ENCODE data around the gene STYXL2.

DNA sequence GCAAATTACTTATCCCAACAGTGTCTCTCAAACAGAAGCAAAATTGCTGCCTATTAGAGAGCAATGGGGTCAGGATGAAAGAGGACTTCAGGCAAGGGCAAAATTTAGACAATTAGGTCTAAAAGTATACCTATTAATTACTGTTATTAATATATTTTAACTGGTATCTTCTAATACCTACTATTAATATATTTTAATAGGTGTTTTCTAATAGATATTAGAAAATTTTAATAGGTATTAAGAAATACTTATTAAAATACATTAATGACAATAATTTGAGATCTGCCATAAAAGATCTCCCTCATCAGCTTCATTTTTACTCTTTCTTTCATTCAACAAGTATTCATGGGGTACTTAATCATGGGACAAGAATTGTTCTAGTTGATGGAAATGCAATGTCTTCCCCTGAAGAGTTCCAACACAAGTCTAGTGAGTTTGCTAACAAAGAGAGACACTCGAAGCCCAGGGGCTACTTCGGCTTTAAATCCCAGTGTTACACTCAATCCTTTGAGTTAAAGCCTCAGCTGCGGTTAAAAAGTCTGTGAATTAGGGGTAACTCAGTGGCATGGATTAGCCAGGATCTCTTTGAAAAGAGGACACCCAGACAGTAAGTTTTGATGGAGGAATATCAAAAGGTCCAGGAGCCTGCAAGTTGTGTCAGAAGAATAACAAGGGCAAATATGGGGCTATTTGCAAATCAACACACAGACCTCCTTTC, 44.1 kb downstream of the STYXL2 start:
- TF ChIP-seq CREB1 (CRISPR knock-in tag; IDR thresholded peaks at IDR 0.05; ENCODE audit: low read depth) (no peak), REST (IDR thresholded peaks at IDR 0.05; ENCODE audit: unreplicated experiment) (no peak), EZH2 (IDR thresholded peaks at IDR 0.05; ENCODE audit: low read depth, unreplicated experiment) (no peak), CTCF (conservative IDR thresholded peaks at IDR 0.05; ENCODE audit: low read depth in 2 of 2) (no peak), POLR2AphosphoS5 (IDR thresholded peaks at IDR 0.05; ENCODE audit: low read depth) (no peak), ZNF331 (CRISPR knock-in tag; IDR thresholded peaks at IDR 0.05; ENCODE audit: low read depth) (no peak), JUNB (IDR thresholded peaks at IDR 0.05; ENCODE audit: unreplicated experiment) (no peak), EZH2phosphoT487 (IDR thresholded peaks at IDR 0.05; ENCODE audit: unreplicated experiment) (no peak), ZNF114 (CRISPR knock-in tag; IDR thresholded peaks at IDR 0.05) (no peak), STAT1 (IDR thresholded peaks at IDR 0.05; ENCODE audit: unreplicated experiment) (no peak), NANOG (IDR thresholded peaks at IDR 0.05; ENCODE audit: borderline replicate concordance) (no peak)
- TF ChIP-seq, protein P1, sequence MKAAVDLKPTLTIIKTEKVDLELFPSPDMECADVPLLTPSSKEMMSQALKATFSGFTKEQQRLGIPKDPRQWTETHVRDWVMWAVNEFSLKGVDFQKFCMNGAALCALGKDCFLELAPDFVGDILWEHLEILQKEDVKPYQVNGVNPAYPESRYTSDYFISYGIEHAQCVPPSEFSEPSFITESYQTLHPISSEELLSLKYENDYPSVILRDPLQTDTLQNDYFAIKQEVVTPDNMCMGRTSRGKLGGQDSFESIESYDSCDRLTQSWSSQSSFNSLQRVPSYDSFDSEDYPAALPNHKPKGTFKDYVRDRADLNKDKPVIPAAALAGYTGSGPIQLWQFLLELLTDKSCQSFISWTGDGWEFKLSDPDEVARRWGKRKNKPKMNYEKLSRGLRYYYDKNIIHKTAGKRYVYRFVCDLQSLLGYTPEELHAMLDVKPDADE (IDR thresholded peaks at IDR 0.05), result no peak
